Prostate gland (tissue), 2 donors: ENCODE data around the gene ISCU.

Experiments
- POLR2A ChIP-seq: fragments of 450-650 bp; IDR thresholded peaks from one replicate; pipeline ENCODE4 v1.6.1; 2016; ENCODE audit warnings: antibody characterized with exemption, mild to moderate bottlenecking
- POLR2AphosphoS5 ChIP-seq: sonication (generic); formaldehyde crosslinking; IDR thresholded peaks from one replicate; pipeline ENCODE4 v1.6.1; 2017; ENCODE audit warnings: antibody characterized with exemption
- TF ChIP-seq, protein P1 (sequence below), 4 experiments: fragments of 200-600 bp in 2 of 4; fragments of 450-650 bp in 2 of 4; sonication (generic) in 2 of 4; IDR thresholded peaks; 1 replicate in 3 of 4; 2 replicates in 1 of 4; pipeline ENCODE4 v1.5.1; 2016 to 2019; ENCODE audit warnings: antibody characterized with exemption in 4 of 4, mild to moderate bottlenecking in 2 of 4, moderate library complexity in 2 of 4

- TF ChIP-seq, protein P1, sequence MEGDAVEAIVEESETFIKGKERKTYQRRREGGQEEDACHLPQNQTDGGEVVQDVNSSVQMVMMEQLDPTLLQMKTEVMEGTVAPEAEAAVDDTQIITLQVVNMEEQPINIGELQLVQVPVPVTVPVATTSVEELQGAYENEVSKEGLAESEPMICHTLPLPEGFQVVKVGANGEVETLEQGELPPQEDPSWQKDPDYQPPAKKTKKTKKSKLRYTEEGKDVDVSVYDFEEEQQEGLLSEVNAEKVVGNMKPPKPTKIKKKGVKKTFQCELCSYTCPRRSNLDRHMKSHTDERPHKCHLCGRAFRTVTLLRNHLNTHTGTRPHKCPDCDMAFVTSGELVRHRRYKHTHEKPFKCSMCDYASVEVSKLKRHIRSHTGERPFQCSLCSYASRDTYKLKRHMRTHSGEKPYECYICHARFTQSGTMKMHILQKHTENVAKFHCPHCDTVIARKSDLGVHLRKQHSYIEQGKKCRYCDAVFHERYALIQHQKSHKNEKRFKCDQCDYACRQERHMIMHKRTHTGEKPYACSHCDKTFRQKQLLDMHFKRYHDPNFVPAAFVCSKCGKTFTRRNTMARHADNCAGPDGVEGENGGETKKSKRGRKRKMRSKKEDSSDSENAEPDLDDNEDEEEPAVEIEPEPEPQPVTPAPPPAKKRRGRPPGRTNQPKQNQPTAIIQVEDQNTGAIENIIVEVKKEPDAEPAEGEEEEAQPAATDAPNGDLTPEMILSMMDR (IDR thresholded peaks at IDR 0.05): no peak
- TF ChIP-seq POLR2AphosphoS5 (no peak), POLR2A (no peak)
Observed at GRCh38 chr12:108551535-108551934, 10.9 kb upstream of the ISCU start.
